Upper lobe of left lung (tissue), 6 donors: Measurements from ENCODE around the gene OOSP1. TPM values are rescaled to one million over a fixed set of nuclear protein-coding genes. Genes with fewer than 3 reads are reported as not detected.
"Not testable (repeated sequence)": the region's sequence is repeated elsewhere in the genome, so short reads cannot be mapped to it uniquely, and the experiment has no call there.

Experiments
- ATAC-seq, 2 donors: fragments of 200-7000 bp; cut with Tn5 transposase; one replicate each; pipeline ENCODE4 v1.9.1; 2022; ENCODE audit warnings: mild to moderate bottlenecking in 2 of 2, moderate library complexity in 2 of 2; ENCODE audit not compliant: low FRiP score in 2 of 2
- DNase-seq, 2 donors: peaks; one replicate each; pipeline ENCODE4 v3.0.0-alpha.2; 2019 to 2020
- H3K27ac ChIP-seq, 4 donors: fragments of 200-600 bp; sonication (generic); one replicate each; pipeline ENCODE4 v1.5.1; 2016 to 2019
- H3K27me3 ChIP-seq, 4 donors: fragments of 200-600 bp; sonication (generic); one replicate each; pipeline ENCODE4 v1.5.1; 2017 to 2019
- H3K36me3 ChIP-seq, 4 donors: fragments of 200-600 bp; sonication (generic); one replicate each; pipeline ENCODE4 v1.5.1; 2016 to 2019
- H3K4me1 ChIP-seq, 4 donors: fragments of 200-600 bp; sonication (generic); one replicate each; pipeline ENCODE4 v1.5.1; 2018 to 2019
- H3K4me3 ChIP-seq, 4 donors: fragments of 200-600 bp; sonication (generic); one replicate each; pipeline ENCODE4 v1.5.1; 2017 to 2019; ENCODE audit warnings: mild to moderate bottlenecking in 2 of 4, moderate library complexity in 1 of 4
- H3K9me3 ChIP-seq, 4 donors: fragments of 200-600 bp; sonication (generic); one replicate each; pipeline ENCODE4 v1.5.1; 2018 to 2019
- CTCF ChIP-seq, 6 experiments: fragments of 450-650 bp in 4 of 6; fragments of 200-600 bp in 2 of 6; sonication (generic) in 2 of 6; IDR thresholded peaks; one replicate each; pipeline ENCODE4 v1.5.1; 2016 to 2019; ENCODE audit warnings: antibody characterized with exemption in 6 of 6
- EP300 ChIP-seq, 4 donors: sonication (generic); formaldehyde crosslinking; IDR thresholded peaks; one replicate each; pipeline ENCODE4 v1.5.1; 2017; ENCODE audit warnings: antibody characterized with exemption in 4 of 4, control low read depth in 2 of 4
- POLR2A ChIP-seq, 4 donors: fragments of 450-650 bp; IDR thresholded peaks; one replicate each; pipeline ENCODE4 v1.5.1; 2016 to 2017; ENCODE audit warnings: antibody characterized with exemption in 4 of 4, mild to moderate bottlenecking in 2 of 4
- POLR2AphosphoS5 ChIP-seq, 2 donors: sonication (generic); formaldehyde crosslinking; IDR thresholded peaks; one replicate each; pipeline ENCODE4 v1.5.1; 2017; ENCODE audit warnings: antibody characterized with exemption in 2 of 2
- whole genome bisulfite sequencing, 2 donors: methylation state at CpG; one replicate each; pipeline ENCODE4 v1.1.5; 2017 to 2018; 5-methylcytosine and 5-hydroxymethylcytosine counted together
- total RNA-seq, 6 donors: library from RNA; depleted of rRNA in 4 of 6; stranded (reverse); fragments of >200 nt in 4 of 6; gene quantifications; one replicate each; pipeline versions ENCODE4 v1.1.0 to v1.2.1, GENCODE V29; 2016 to 2021
- donor health status: DM: no; HTN: no; CAD: no; lungs with moderate emphysema.
- donor health status: DM: no; HTN: yes; CAD: no; lungs with severe emphysema.

The OOSP1 gene
- total RNA-seq, 6 donors from 2014 or later, result 0.91 TPM; not detected in 5

- no peak overlapping the region for H3K27ac ChIP-seq
- H3K9me3 ChIP-seq, result peaks cover 0 to 4% (median 2%) of the 10 kb centered on the region in 4 donors
- H3K4me1 ChIP-seq, result no peaks in the 10 kb centered on the region
- no peak for DNase-seq
- no peaks in the 10 kb centered on the region for H3K27me3 ChIP-seq
- no peak for ATAC-seq
- no peak for TF ChIP-seq POLR2A (IDR thresholded peaks at IDR 0.05)
- no peak for TF ChIP-seq POLR2AphosphoS5 (IDR thresholded peaks at IDR 0.05)
- TF ChIP-seq CTCF (IDR thresholded peaks at IDR 0.05), result no peak
- H3K36me3 ChIP-seq, result no peaks in the 10 kb centered on the region
- H3K4me3 ChIP-seq, result no peak overlapping the region
- WGBS, 2 donors, result 68 to 83% methylated on average over 10 to 11 of the region's 11 CpGs
Measured at GRCh38 chr11:59899532-59899931, 38.7 kb upstream of the OOSP1 start.

- Histone ChIP-seq H3K27ac (no peak overlapping the region), H3K4me3 (no peak overlapping the region), H3K9me3 (peaks cover 0 to 4% (median 2%) of the 10 kb centered on the region in 4 donors), H3K36me3 (no peaks in the 10 kb centered on the region), H3K4me1 (no peaks in the 10 kb centered on the region), H3K27me3 (no peaks in the 10 kb centered on the region)
- DNase-seq (no peak), ATAC-seq (no peak)
- WGBS, 2 donors, result 76 to 77% methylated on average over 6 of the region's 6 CpGs
- no peak for TF ChIP-seq CTCF (IDR thresholded peaks at IDR 0.05)
- TF ChIP-seq POLR2A (IDR thresholded peaks at IDR 0.05), result no peak
- no peak for TF ChIP-seq EP300 (IDR thresholded peaks at IDR 0.05)
- TF ChIP-seq POLR2AphosphoS5 (IDR thresholded peaks at IDR 0.05), result no peak
Measured at GRCh38 chr11:59900366-59901126, 37.7 kb upstream of the OOSP1 start.

GRCh38 chr11:59901306-59901705 lies 36.9 kb upstream of the OOSP1 start:
- no peak for TF ChIP-seq CTCF (IDR thresholded peaks at IDR 0.05)
- no peak for TF ChIP-seq POLR2A (IDR thresholded peaks at IDR 0.05)
- no peak for TF ChIP-seq POLR2AphosphoS5 (IDR thresholded peaks at IDR 0.05)
- TF ChIP-seq EP300 (IDR thresholded peaks at IDR 0.05), result no peak
- ATAC-seq (peak in 1 of 2 donors; percentile 36), DNase-seq (no peak)
- Histone ChIP-seq H3K4me3 (no peak overlapping the region), H3K27me3 (no peaks in the 10 kb centered on the region), H3K27ac (no peak overlapping the region), H3K4me1 (no peaks in the 10 kb centered on the region), H3K36me3 (no peaks in the 10 kb centered on the region), H3K9me3 (peaks cover 0 to 4% (median 2%) of the 10 kb centered on the region in 4 donors)
- 25 to 42% methylated on average over 1 of the region's 1 CpG for WGBS, 2 donors

GRCh38 chr11:59903569-59903968 lies 34.7 kb upstream of the OOSP1 start:
- H3K9me3 ChIP-seq, H3K4me3 ChIP-seq, DNase-seq, ATAC-seq, H3K27me3 ChIP-seq, H3K36me3 ChIP-seq, H3K4me1 ChIP-seq, H3K27ac ChIP-seq: not testable (repeated sequence)
- WGBS, 2 donors, result 90 to 100% methylated on average over 2 of the region's 2 CpGs

GRCh38 chr11:59918480-59918879 lies 19.8 kb upstream of the OOSP1 start:
- Histone ChIP-seq H3K36me3 (no peaks in the 10 kb centered on the region), H3K27me3 (no peaks in the 10 kb centered on the region), H3K4me1 (no peaks in the 10 kb centered on the region), H3K9me3 (peaks cover 10 to 23% (median 12%) of the 10 kb centered on the region in 4 donors), H3K4me3 (no peak overlapping the region), H3K27ac (no peak overlapping the region)
- no peak for TF ChIP-seq CTCF (IDR thresholded peaks at IDR 0.05)
- no peak for TF ChIP-seq POLR2AphosphoS5 (IDR thresholded peaks at IDR 0.05)
- no peak for TF ChIP-seq EP300 (IDR thresholded peaks at IDR 0.05)
- no peak for TF ChIP-seq POLR2A (IDR thresholded peaks at IDR 0.05)
- WGBS, 2 donors, result 91 to 94% methylated on average over 2 of the region's 2 CpGs
- no peak for DNase-seq
- ATAC-seq, result no peak
